ENCODE results near the gene GTF2E1.
A peak's percentile ranks its signal among the peaks of the same experiment; 100 is the strongest.
"Not testable (repeated sequence)": the region's sequence is repeated elsewhere in the genome, so short reads cannot be mapped to it uniquely, and the experiment has no call there.

Gene GTF2E1

GRCh38 chr3:120767106-120767505 is 24.6 kb downstream of the GTF2E1 start:
- DNase-seq (ENCODE audit: insufficient read length, low spot score) (no peak), FAIRE-seq (no peak)
- no peak for TF ChIP-seq TAF1 (IDR thresholded peaks at IDR 0.05; ENCODE audit: low read depth, low read length)
- TF ChIP-seq PAX5 (IDR thresholded peaks at IDR 0.05; ENCODE audit: insufficient read depth, low read length, severe bottlenecking): no peak
- no peak for TF ChIP-seq SPI1 (IDR thresholded peaks at IDR 0.05; ENCODE audit: low read depth, low read length)
- no peak for TF ChIP-seq POU2F2 (IDR thresholded peaks at IDR 0.05; ENCODE audit: low read depth, low read length)
- no peak for TF ChIP-seq POLR2A (IDR thresholded peaks at IDR 0.05; ENCODE audit: low read depth, low read length)
- no peak for TF ChIP-seq POLR2AphosphoS5 (IDR thresholded peaks at IDR 0.05; ENCODE audit: low read depth, low read length)

DNA sequence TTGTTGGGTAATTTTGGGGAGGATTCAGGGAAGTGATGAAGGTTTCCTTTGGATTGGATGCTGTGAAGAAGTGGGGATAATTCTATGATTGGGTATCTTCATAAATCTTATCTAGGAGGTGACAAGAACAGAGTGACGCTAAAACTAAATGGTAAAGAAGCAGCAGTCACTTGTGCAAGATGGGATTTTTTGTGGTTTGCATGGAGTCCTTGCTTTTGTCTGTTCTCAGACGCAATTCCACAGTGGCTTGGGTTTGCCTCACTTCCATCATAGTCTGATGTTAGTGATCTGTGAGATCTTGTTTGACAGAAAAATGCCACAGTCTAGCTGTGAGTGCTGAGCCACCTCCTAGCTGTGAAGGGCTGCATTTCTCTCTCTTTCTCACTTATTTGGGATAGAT is 26.9 kb downstream of the GTF2E1 start:
- TF ChIP-seq POLR2AphosphoS5 (IDR thresholded peaks at IDR 0.05; ENCODE audit: low read depth, low read length) (no peak), PAX5 (IDR thresholded peaks at IDR 0.05; ENCODE audit: insufficient read depth, low read length, severe bottlenecking) (no peak)
- no peak for FAIRE-seq
- DNase-seq (ENCODE audit: insufficient read length, low spot score): no peak

GRCh38 chr3:120770891-120771290 is 28.3 kb downstream of the GTF2E1 start:
- TF ChIP-seq SPI1 (IDR thresholded peaks at IDR 0.05; ENCODE audit: low read depth, low read length): no peak
- no peak for TF ChIP-seq POU2F2 (IDR thresholded peaks at IDR 0.05; ENCODE audit: low read depth, low read length)
- no peak for TF ChIP-seq TAF1 (IDR thresholded peaks at IDR 0.05; ENCODE audit: low read depth, low read length)
- TF ChIP-seq PAX5 (IDR thresholded peaks at IDR 0.05; ENCODE audit: insufficient read depth, low read length, severe bottlenecking): no peak
- TF ChIP-seq POLR2AphosphoS5 (IDR thresholded peaks at IDR 0.05; ENCODE audit: low read depth, low read length): no peak
- no peak for TF ChIP-seq POLR2A (IDR thresholded peaks at IDR 0.05; ENCODE audit: low read depth, low read length)
- DNase-seq (ENCODE audit: insufficient read length, low spot score) (no peak), FAIRE-seq (no peak)

GRCh38 chr3:120772081-120772480 is 29.5 kb downstream of the GTF2E1 start:
- no peak for FAIRE-seq

GRCh38 chr3:120773932-120774331 is 31.4 kb downstream of the GTF2E1 start:
- no peak for FAIRE-seq
- no peak for TF ChIP-seq TAF1 (IDR thresholded peaks at IDR 0.05; ENCODE audit: low read depth, low read length)
- no peak for TF ChIP-seq POLR2A (IDR thresholded peaks at IDR 0.05; ENCODE audit: low read depth, low read length)
- no peak for TF ChIP-seq SPI1 (IDR thresholded peaks at IDR 0.05; ENCODE audit: low read depth, low read length)
- no peak for TF ChIP-seq POU2F2 (IDR thresholded peaks at IDR 0.05; ENCODE audit: low read depth, low read length)
- no peak for TF ChIP-seq PAX5 (IDR thresholded peaks at IDR 0.05; ENCODE audit: insufficient read depth, low read length, severe bottlenecking)
- TF ChIP-seq POLR2AphosphoS5 (IDR thresholded peaks at IDR 0.05; ENCODE audit: low read depth, low read length): no peak
- DNase-seq (ENCODE audit: insufficient read length, low spot score): no peak

More at GRCh38 chr3:120772081-120772480, 29.5 kb downstream of the GTF2E1 start:
- no peak for DNase-seq (ENCODE audit: insufficient read length, low spot score)
- TF ChIP-seq POU2F2 (IDR thresholded peaks at IDR 0.05; ENCODE audit: low read depth, low read length): no peak
- TF ChIP-seq SPI1 (IDR thresholded peaks at IDR 0.05; ENCODE audit: low read depth, low read length): no peak
- no peak for TF ChIP-seq POLR2AphosphoS5 (IDR thresholded peaks at IDR 0.05; ENCODE audit: low read depth, low read length)
- TF ChIP-seq TAF1 (IDR thresholded peaks at IDR 0.05; ENCODE audit: low read depth, low read length): no peak
- TF ChIP-seq POLR2A (IDR thresholded peaks at IDR 0.05; ENCODE audit: low read depth, low read length): no peak
- no peak for TF ChIP-seq PAX5 (IDR thresholded peaks at IDR 0.05; ENCODE audit: insufficient read depth, low read length, severe bottlenecking)

- TF ChIP-seq SPI1 (IDR thresholded peaks at IDR 0.05; ENCODE audit: low read depth, low read length) (no peak), PAX5 (IDR thresholded peaks at IDR 0.05; ENCODE audit: insufficient read depth, low read length, severe bottlenecking) (no peak), POLR2AphosphoS5 (IDR thresholded peaks at IDR 0.05; ENCODE audit: low read depth, low read length) (no peak), POU2F2 (IDR thresholded peaks at IDR 0.05; ENCODE audit: low read depth, low read length) (no peak), POLR2A (IDR thresholded peaks at IDR 0.05; ENCODE audit: low read depth, low read length) (no peak), TAF1 (IDR thresholded peaks at IDR 0.05; ENCODE audit: low read depth, low read length) (no peak)
- no peak for FAIRE-seq
Measured at GRCh38 chr3:120775411-120775810, 32.9 kb downstream of the GTF2E1 start.

GRCh38 chr3:120778776-120779175 is 36.2 kb downstream of the GTF2E1 start:
- TF ChIP-seq SPI1 (IDR thresholded peaks at IDR 0.05; ENCODE audit: low read depth, low read length): no peak
- no peak for TF ChIP-seq TAF1 (IDR thresholded peaks at IDR 0.05; ENCODE audit: low read depth, low read length)
- no peak for TF ChIP-seq POU2F2 (IDR thresholded peaks at IDR 0.05; ENCODE audit: low read depth, low read length)
- TF ChIP-seq PAX5 (IDR thresholded peaks at IDR 0.05; ENCODE audit: insufficient read depth, low read length, severe bottlenecking): no peak
- TF ChIP-seq POLR2A (IDR thresholded peaks at IDR 0.05; ENCODE audit: low read depth, low read length): no peak
- TF ChIP-seq POLR2AphosphoS5 (IDR thresholded peaks at IDR 0.05; ENCODE audit: low read depth, low read length): no peak
- FAIRE-seq (no peak), DNase-seq (ENCODE audit: insufficient read length, low spot score) (no peak)

More at GRCh38 chr3:120775411-120775810, 32.9 kb downstream of the GTF2E1 start:
- no peak for DNase-seq (ENCODE audit: insufficient read length, low spot score)

GRCh38 chr3:120780977-120781376 is 38.4 kb downstream of the GTF2E1 start:
- FAIRE-seq: peak; percentile 87
- DNase-seq (ENCODE audit: insufficient read length, low spot score): no peak
- TF ChIP-seq POU2F2 (IDR thresholded peaks at IDR 0.05; ENCODE audit: low read depth, low read length) (peak; percentile 84), PAX5 (IDR thresholded peaks at IDR 0.05; ENCODE audit: insufficient read depth, low read length, severe bottlenecking) (no peak), POLR2AphosphoS5 (IDR thresholded peaks at IDR 0.05; ENCODE audit: low read depth, low read length) (peak; percentile 29; the same call in 1 of the 2 replicates), SPI1 (IDR thresholded peaks at IDR 0.05; ENCODE audit: low read depth, low read length) (peak; percentile 71), POLR2A (IDR thresholded peaks at IDR 0.05; ENCODE audit: low read depth, low read length) (no peak)

DNA sequence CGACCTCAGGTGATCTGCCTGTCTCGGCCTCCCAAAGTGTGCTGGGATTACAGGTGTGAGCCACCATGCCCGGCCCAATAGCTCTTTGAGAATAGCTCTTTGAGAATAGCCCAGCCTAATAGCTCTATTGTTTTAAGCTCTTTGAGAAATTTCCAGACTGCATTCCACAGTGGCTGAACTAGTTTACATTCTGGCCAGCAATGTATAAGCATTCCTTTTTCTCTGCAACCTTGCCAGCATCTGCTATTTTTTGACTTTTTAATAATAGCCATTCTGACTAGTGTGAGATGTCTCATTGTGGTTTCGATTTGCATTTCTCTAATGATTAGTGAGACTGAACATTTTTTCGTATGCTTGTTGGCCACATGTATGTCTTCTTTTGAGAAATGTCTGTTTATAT is 43.3 kb downstream of the GTF2E1 start:
- peak; percentile 31 for FAIRE-seq
- not testable (repeated sequence) for DNase-seq (ENCODE audit: insufficient read length, low spot score)

- FAIRE-seq: no peak
Measured at GRCh38 chr3:120791010-120791409, 48.5 kb downstream of the GTF2E1 start.

More at GRCh38 chr3:120791010-120791409, 48.5 kb downstream of the GTF2E1 start:
- TF ChIP-seq POLR2AphosphoS5 (IDR thresholded peaks at IDR 0.05; ENCODE audit: low read depth, low read length) (no peak), TAF1 (IDR thresholded peaks at IDR 0.05; ENCODE audit: low read depth, low read length) (no peak), POU2F2 (IDR thresholded peaks at IDR 0.05; ENCODE audit: low read depth, low read length) (no peak), POLR2A (IDR thresholded peaks at IDR 0.05; ENCODE audit: low read depth, low read length) (no peak), PAX5 (IDR thresholded peaks at IDR 0.05; ENCODE audit: insufficient read depth, low read length, severe bottlenecking) (no peak), SPI1 (IDR thresholded peaks at IDR 0.05; ENCODE audit: low read depth, low read length) (no peak)
- DNase-seq (ENCODE audit: insufficient read length, low spot score): no peak
